ENCODE results near the gene PROZ. TPM values are rescaled to one million over a fixed set of nuclear protein-coding genes. Genes with fewer than 3 reads are reported as not detected.

Gene PROZ
- total RNA-seq = not detected in 2 replicates

- TF ChIP-seq CTCF (IDR thresholded peaks at IDR 0.05; ENCODE audit: extremely low read depth, low read depth, low read length) = no peak
- no peaks in the 10 kb centered on the region for H3K36me3 ChIP-seq (ENCODE audit: insufficient read depth, low read length)
- peaks cover 5% of the 10 kb centered on the region for H3K4me1 ChIP-seq (ENCODE audit: insufficient read depth, low read length)
- no peaks in the 10 kb centered on the region for H3K79me2 ChIP-seq (ENCODE audit: insufficient read depth, low read length)
- no peak within 1 kb of the TSS for H3K4me2 ChIP-seq (ENCODE audit: insufficient read depth, low read length)
- peaks cover 12% of the 10 kb centered on the region for H3K27me3 ChIP-seq (ENCODE audit: insufficient read depth, low read length)
- peak; percentile 60 for DNase-seq (ENCODE audit: insufficient read length, low spot score, missing footprints)
- H2AFZ ChIP-seq (ENCODE audit: low read length) = peak within 1 kb of the TSS; percentile 17
- H3K9me3 ChIP-seq (ENCODE audit: low read depth, low read length) = no peaks in the 10 kb centered on the region
- H3K4me3 ChIP-seq (ENCODE audit: insufficient read depth, low read length) = no peak within 1 kb of the TSS
- no peak within 1 kb of the TSS for H3K27ac ChIP-seq (ENCODE audit: low read depth, low read length)
- H4K20me1 ChIP-seq (ENCODE audit: insufficient read depth, low read length) = no peaks in the 10 kb centered on the region
Measured at GRCh38 chr13:113157929-113158747, at the start of gene PROZ. TSS of gene PROZ (plus strand) at chr13:113158648. CDS start at chr13:113158661, 13 bp downstream.

GRCh38 chr13:113109151-113110047 is 49.0 kb upstream of the PROZ start:
- H3K27me3 ChIP-seq (ENCODE audit: insufficient read depth, low read length) = peaks cover 15% of the 10 kb centered on the region
- DNase-seq (ENCODE audit: insufficient read length, low spot score, missing footprints) = peak; percentile 66
- no peaks in the 10 kb centered on the region for H3K9me3 ChIP-seq (ENCODE audit: low read depth, low read length)
- no peaks in the 10 kb centered on the region for H3K4me1 ChIP-seq (ENCODE audit: insufficient read depth, low read length)
- no peak overlapping the region for H2AFZ ChIP-seq (ENCODE audit: low read length)
- TF ChIP-seq CTCF (IDR thresholded peaks at IDR 0.05; ENCODE audit: extremely low read depth, low read depth, low read length) = no peak
- no peaks in the 10 kb centered on the region for H3K79me2 ChIP-seq (ENCODE audit: insufficient read depth, low read length)
- no peak overlapping the region for H3K27ac ChIP-seq (ENCODE audit: low read depth, low read length)
- H3K36me3 ChIP-seq (ENCODE audit: insufficient read depth, low read length) = no peaks in the 10 kb centered on the region
- H4K20me1 ChIP-seq (ENCODE audit: insufficient read depth, low read length) = no peaks in the 10 kb centered on the region
- H3K4me2 ChIP-seq (ENCODE audit: insufficient read depth, low read length) = no peak overlapping the region
- H3K4me3 ChIP-seq (ENCODE audit: insufficient read depth, low read length) = no peak overlapping the region

GRCh38 chr13:113110048-113110851 is 48.2 kb upstream of the PROZ start:
- H3K4me1 ChIP-seq (ENCODE audit: insufficient read depth, low read length) = no peaks in the 10 kb centered on the region
- no peak overlapping the region for H2AFZ ChIP-seq (ENCODE audit: low read length)
- H3K4me2 ChIP-seq (ENCODE audit: insufficient read depth, low read length) = no peak overlapping the region
- no peak for TF ChIP-seq CTCF (IDR thresholded peaks at IDR 0.05; ENCODE audit: extremely low read depth, low read depth, low read length)
- H3K27ac ChIP-seq (ENCODE audit: low read depth, low read length) = no peak overlapping the region
- no peaks in the 10 kb centered on the region for H3K36me3 ChIP-seq (ENCODE audit: insufficient read depth, low read length)
- peak; percentile 89 for DNase-seq (ENCODE audit: insufficient read length, low spot score, missing footprints)
- no peaks in the 10 kb centered on the region for H4K20me1 ChIP-seq (ENCODE audit: insufficient read depth, low read length)
- H3K4me3 ChIP-seq (ENCODE audit: insufficient read depth, low read length) = no peak overlapping the region
- no peaks in the 10 kb centered on the region for H3K79me2 ChIP-seq (ENCODE audit: insufficient read depth, low read length)
- peaks cover 15% of the 10 kb centered on the region for H3K27me3 ChIP-seq (ENCODE audit: insufficient read depth, low read length)
- H3K9me3 ChIP-seq (ENCODE audit: low read depth, low read length) = no peaks in the 10 kb centered on the region

Data from osteoblast (primary cell).